ENCODE measurements around the gene PHF14.

Gene PHF14

GRCh38 chr7:10931161-10931560 is 42.5 kb upstream of the PHF14 start:
- peaks cover 7% of the 10 kb centered on the region; the same call in 1 of the 2 replicates for H3K36me3 ChIP-seq (replicated peaks; ENCODE audit: insufficient read depth, low read length)

GRCh38 chr7:10934292-10934691 is 39.4 kb upstream of the PHF14 start:
- Histone ChIP-seq H3K36me3 (replicated peaks; ENCODE audit: insufficient read depth, low read length) (peaks cover 9% of the 10 kb centered on the region; the same call in 1 of the 2 replicates), H3K9me3 (replicated peaks; ENCODE audit: insufficient read depth, low read length) (no peaks in the 10 kb centered on the region), H3K27ac (ENCODE audit: low read length) (no peak overlapping the region), H4K20me1 (ENCODE audit: insufficient read depth, low read length) (no peaks in the 10 kb centered on the region), H3F3A (ENCODE audit: insufficient read depth, low read length) (0 out of 2 replicates have a peak, but pooled peaks cover under 1% of the 10 kb centered on the region), H3K9ac (ENCODE audit: low read length) (no peak overlapping the region), H3K9me2 (replicated peaks; ENCODE audit: insufficient read depth, low read length) (no peaks in the 10 kb centered on the region), H2AFZ (ENCODE audit: low read length) (no peak overlapping the region), H3K79me2 (ENCODE audit: low read length) (peaks cover 52% of the 10 kb centered on the region), H3K4me1 (ENCODE audit: low read length) (peaks cover 8% of the 10 kb centered on the region), H3K27me3 (replicated peaks; ENCODE audit: insufficient read depth, low read length) (no peaks in the 10 kb centered on the region), H3K4me3 (ENCODE audit: low read length) (no peak overlapping the region), H3K4me2 (ENCODE audit: low read depth, low read length) (no peak overlapping the region)
- DNase-seq, result no peak
- TF ChIP-seq EZH2 (optimal IDR thresholded peaks at IDR 0.05; ENCODE audit: low read depth, low read length) (no peak), EZH2phosphoT487 (IDR thresholded peaks at IDR 0.05; ENCODE audit: low read length) (no peak)
- TF ChIP-seq, protein P1, sequence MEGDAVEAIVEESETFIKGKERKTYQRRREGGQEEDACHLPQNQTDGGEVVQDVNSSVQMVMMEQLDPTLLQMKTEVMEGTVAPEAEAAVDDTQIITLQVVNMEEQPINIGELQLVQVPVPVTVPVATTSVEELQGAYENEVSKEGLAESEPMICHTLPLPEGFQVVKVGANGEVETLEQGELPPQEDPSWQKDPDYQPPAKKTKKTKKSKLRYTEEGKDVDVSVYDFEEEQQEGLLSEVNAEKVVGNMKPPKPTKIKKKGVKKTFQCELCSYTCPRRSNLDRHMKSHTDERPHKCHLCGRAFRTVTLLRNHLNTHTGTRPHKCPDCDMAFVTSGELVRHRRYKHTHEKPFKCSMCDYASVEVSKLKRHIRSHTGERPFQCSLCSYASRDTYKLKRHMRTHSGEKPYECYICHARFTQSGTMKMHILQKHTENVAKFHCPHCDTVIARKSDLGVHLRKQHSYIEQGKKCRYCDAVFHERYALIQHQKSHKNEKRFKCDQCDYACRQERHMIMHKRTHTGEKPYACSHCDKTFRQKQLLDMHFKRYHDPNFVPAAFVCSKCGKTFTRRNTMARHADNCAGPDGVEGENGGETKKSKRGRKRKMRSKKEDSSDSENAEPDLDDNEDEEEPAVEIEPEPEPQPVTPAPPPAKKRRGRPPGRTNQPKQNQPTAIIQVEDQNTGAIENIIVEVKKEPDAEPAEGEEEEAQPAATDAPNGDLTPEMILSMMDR (IDR thresholded peaks at IDR 0.05; ENCODE audit: low read length), result no peak

More at GRCh38 chr7:10931161-10931560, 42.5 kb upstream of the PHF14 start:
- Histone ChIP-seq H3K9me3 (replicated peaks; ENCODE audit: insufficient read depth, low read length) (no peaks in the 10 kb centered on the region), H3K79me2 (ENCODE audit: low read length) (peaks cover 21% of the 10 kb centered on the region), H3K9me2 (replicated peaks; ENCODE audit: insufficient read depth, low read length) (no peaks in the 10 kb centered on the region), H3K4me1 (ENCODE audit: low read length) (no peaks in the 10 kb centered on the region), H3K27ac (ENCODE audit: low read length) (no peak overlapping the region), H2AFZ (ENCODE audit: low read length) (no peak overlapping the region), H3K4me2 (ENCODE audit: low read depth, low read length) (no peak overlapping the region), H3K4me3 (ENCODE audit: low read length) (no peak overlapping the region), H4K20me1 (ENCODE audit: insufficient read depth, low read length) (no peaks in the 10 kb centered on the region), H3K9ac (ENCODE audit: low read length) (no peak overlapping the region), H3F3A (ENCODE audit: insufficient read depth, low read length) (no peaks in the 10 kb centered on the region), H3K27me3 (replicated peaks; ENCODE audit: insufficient read depth, low read length) (no peaks in the 10 kb centered on the region)
- DNase-seq, result no peak
- TF ChIP-seq EZH2phosphoT487 (IDR thresholded peaks at IDR 0.05; ENCODE audit: low read length) (no peak), EZH2 (optimal IDR thresholded peaks at IDR 0.05; ENCODE audit: low read depth, low read length) (no peak)
- TF ChIP-seq, protein P1 (IDR thresholded peaks at IDR 0.05; ENCODE audit: low read length), result no peak

GRCh38 chr7:10939237-10939910 is 34.3 kb upstream of the PHF14 start:
- Histone ChIP-seq H3K4me1 (ENCODE audit: low read length) (peaks cover 19% of the 10 kb centered on the region), H4K20me1 (ENCODE audit: insufficient read depth, low read length) (no peaks in the 10 kb centered on the region), H3K79me2 (ENCODE audit: low read length) (peaks cover 54% of the 10 kb centered on the region), H3K36me3 (replicated peaks; ENCODE audit: insufficient read depth, low read length) (peaks cover 9% of the 10 kb centered on the region; the same call in 1 of the 2 replicates), H3K27ac (ENCODE audit: low read length) (peak overlapping the region; percentile 92), H3F3A (ENCODE audit: insufficient read depth, low read length) (peaks cover 20% of the 10 kb centered on the region), H2AFZ (ENCODE audit: low read length) (peak overlapping the region; percentile 80), H3K9me2 (replicated peaks; ENCODE audit: insufficient read depth, low read length) (no peaks in the 10 kb centered on the region), H3K4me2 (ENCODE audit: low read depth, low read length) (peak overlapping the region; percentile 84), H3K9ac (ENCODE audit: low read length) (peak overlapping the region; percentile 85), H3K27me3 (replicated peaks; ENCODE audit: insufficient read depth, low read length) (no peaks in the 10 kb centered on the region), H3K4me3 (ENCODE audit: low read length) (peak overlapping the region; percentile 97), H3K9me3 (replicated peaks; ENCODE audit: insufficient read depth, low read length) (no peaks in the 10 kb centered on the region)
- no peak for DNase-seq
- TF ChIP-seq EZH2 (optimal IDR thresholded peaks at IDR 0.05; ENCODE audit: low read depth, low read length) (no peak), EZH2phosphoT487 (IDR thresholded peaks at IDR 0.05; ENCODE audit: low read length) (no peak)
- TF ChIP-seq, protein P1 (IDR thresholded peaks at IDR 0.05; ENCODE audit: low read length), result no peak

Measured in MM.1S (cell line).